ENCODE results near the gene DNM2.

DNM2 gene

GRCh38 chr19:10797541-10798256 lies 79.8 kb downstream of the DNM2 start:
- TF ChIP-seq REST (IDR thresholded peaks at IDR 0.05; ENCODE audit: insufficient read depth in 1 of 2, low read depth in 2 of 2, low read length in 2 of 2) (no peak), FOXP2 (optimal IDR thresholded peaks at IDR 0.05; ENCODE audit: borderline replicate concordance, extremely low read depth, extremely low read length, insufficient read depth) (no peak)

- TF ChIP-seq POLR2AphosphoS5 (IDR thresholded peaks at IDR 0.05; ENCODE audit: low read depth, low read length) (no peak), SIN3A (IDR thresholded peaks at IDR 0.05; ENCODE audit: borderline replicate concordance, insufficient read depth, low read length) (no peak)
Observed at GRCh38 chr19:10800488-10800887, 82.6 kb downstream of the DNM2 start.

- TF ChIP-seq FOXP2 (optimal IDR thresholded peaks at IDR 0.05; ENCODE audit: borderline replicate concordance, extremely low read depth, extremely low read length, insufficient read depth) (no peak), REST (IDR thresholded peaks at IDR 0.05; ENCODE audit: insufficient read depth in 1 of 2, low read depth in 2 of 2, low read length in 2 of 2) (no peak), TAF1 (IDR thresholded peaks at IDR 0.05; ENCODE audit: borderline replicate concordance, insufficient read depth, low read length) (no peak), SIN3A (IDR thresholded peaks at IDR 0.05; ENCODE audit: borderline replicate concordance, insufficient read depth, low read length) (no peak), POLR2AphosphoS5 (IDR thresholded peaks at IDR 0.05; ENCODE audit: low read depth, low read length) (no peak)
Observed at GRCh38 chr19:10802479-10802878, 84.6 kb downstream of the DNM2 start.

- no peak for TF ChIP-seq REST (IDR thresholded peaks at IDR 0.05; ENCODE audit: insufficient read depth in 1 of 2, low read depth in 2 of 2, low read length in 2 of 2)
- no peak for TF ChIP-seq TAF1 (IDR thresholded peaks at IDR 0.05; ENCODE audit: borderline replicate concordance, insufficient read depth, low read length)
- no peak for TF ChIP-seq FOXP2 (optimal IDR thresholded peaks at IDR 0.05; ENCODE audit: borderline replicate concordance, extremely low read depth, extremely low read length, insufficient read depth)
- TF ChIP-seq POLR2AphosphoS5 (IDR thresholded peaks at IDR 0.05; ENCODE audit: low read depth, low read length) = no peak
- no peak for TF ChIP-seq SIN3A (IDR thresholded peaks at IDR 0.05; ENCODE audit: borderline replicate concordance, insufficient read depth, low read length)
Observed at GRCh38 chr19:10803252-10803651, 85.4 kb downstream of the DNM2 start.

GRCh38 chr19:10805065-10805757 lies 87.3 kb downstream of the DNM2 start:
- TF ChIP-seq SIN3A (IDR thresholded peaks at IDR 0.05; ENCODE audit: borderline replicate concordance, insufficient read depth, low read length) = no peak

- TF ChIP-seq POLR2AphosphoS5 (IDR thresholded peaks at IDR 0.05; ENCODE audit: low read depth, low read length) (no peak), FOXP2 (optimal IDR thresholded peaks at IDR 0.05; ENCODE audit: borderline replicate concordance, extremely low read depth, extremely low read length, insufficient read depth) (no peak), SIN3A (IDR thresholded peaks at IDR 0.05; ENCODE audit: borderline replicate concordance, insufficient read depth, low read length) (no peak), TAF1 (IDR thresholded peaks at IDR 0.05; ENCODE audit: borderline replicate concordance, insufficient read depth, low read length) (no peak), REST (IDR thresholded peaks at IDR 0.05; ENCODE audit: insufficient read depth in 1 of 2, low read depth in 2 of 2, low read length in 2 of 2) (no peak)
Observed at GRCh38 chr19:10805758-10806247, 87.9 kb downstream of the DNM2 start.
